ENCODE measurements around the gene ATP9B. TPM values are rescaled to one million over a fixed set of nuclear protein-coding genes. Genes with fewer than 3 reads are reported as not detected.
A peak's percentile ranks its signal among the peaks of the same experiment; 100 is the strongest.

Gene ATP9B
- polyA plus RNA-seq, 3 donors, result 7.2 to 20.3 (median 14.0) TPM

- no peaks in the 10 kb centered on the region for H3K9me3 ChIP-seq (replicated peaks in 1 of 2; ENCODE audit: control insufficient read depth in 1 of 2, insufficient read depth in 1 of 2, low read length in 2 of 2)
- H3K9ac ChIP-seq (ENCODE audit: insufficient read depth, low read length, poor library complexity, severe bottlenecking), result no peak overlapping the region
- no peak overlapping the region for H3K27ac ChIP-seq (ENCODE audit: low read depth in 1 of 2, low read length in 2 of 2)
- H3K4me1 Mint-ChIP-seq, result no peaks in the 10 kb centered on the region
- DNase-seq, result no peak
- H3K9me3 Mint-ChIP-seq, result peaks cover 0 to 2% (median 0%) of the 10 kb centered on the region in 7 donors
- intact Hi-C loops (cut with micrococcal nuclease), result no loop called here
- H3K79me2 ChIP-seq (ENCODE audit: insufficient read depth, low read length), result no peaks in the 10 kb centered on the region
- H4K20me1 ChIP-seq (ENCODE audit: insufficient read depth, low read length), result no peaks in the 10 kb centered on the region
- H3K27me3 Mint-ChIP-seq (ENCODE audit: low read depth in 3 of 3), result no peaks in the 10 kb centered on the region
- no peak for TF ChIP-seq CTCF (IDR thresholded peaks at IDR 0.05)
- no peak overlapping the region for H3K4me2 ChIP-seq (replicated peaks; ENCODE audit: extremely low read depth, low read length, poor library complexity, severe bottlenecking)
- H3K36me3 Mint-ChIP-seq, result peaks cover 33 to 35% of the 10 kb centered on the region in 2 donors
- H3K27me3 ChIP-seq (ENCODE audit: control insufficient read depth in 2 of 2, insufficient read depth in 2 of 2, low read length in 2 of 2), result no peaks in the 10 kb centered on the region
- no peak overlapping the region for H2AFZ ChIP-seq (ENCODE audit: insufficient read depth, low read depth, low read length, poor library complexity, severe bottlenecking)
- H3K4me1 ChIP-seq (ENCODE audit: control insufficient read depth in 1 of 2, insufficient read depth in 2 of 2, low read length in 2 of 2), result no peaks in the 10 kb centered on the region
- peak overlapping the region in 1 of 7 donors; percentile 28 for H3K27ac Mint-ChIP-seq
- peaks cover 3 to 22% of the 10 kb centered on the region in 2 donors for H3K36me3 ChIP-seq (replicated peaks in 1 of 2; ENCODE audit: control insufficient read depth in 1 of 2, insufficient read depth in 2 of 2, low read length in 2 of 2)
- no peak overlapping the region for H3K4me3 Mint-ChIP-seq
- WGBS (ENCODE audit: insufficient coverage), result no CpG with 5 or more reads among the region's 2 CpGs
- H3K4me3 ChIP-seq (replicated peaks in 1 of 3; ENCODE audit: low read depth in 2 of 3, low read length in 3 of 3), result no peak overlapping the region
These were observed 52.7 kb downstream of the ATP9B start for GRCh38 chr18:79121746-79122474.

- no peaks in the 10 kb centered on the region for H3K4me1 ChIP-seq (ENCODE audit: control insufficient read depth in 1 of 2, insufficient read depth in 2 of 2, low read length in 2 of 2)
- no peak overlapping the region for H3K27ac ChIP-seq (ENCODE audit: low read depth in 1 of 2, low read length in 2 of 2)
- no peak for TF ChIP-seq CTCF (IDR thresholded peaks at IDR 0.05)
- H3K9me3 ChIP-seq (replicated peaks in 1 of 2; ENCODE audit: control insufficient read depth in 1 of 2, insufficient read depth in 1 of 2, low read length in 2 of 2), result no peaks in the 10 kb centered on the region
- Mint-ChIP-seq H3K4me3 (no peak overlapping the region), H3K27ac (no peak overlapping the region), H3K4me1 (no peaks in the 10 kb centered on the region), H3K27me3 (ENCODE audit: low read depth in 3 of 3) (no peaks in the 10 kb centered on the region), H3K9me3 (peaks cover 0 to 2% (median 0%) of the 10 kb centered on the region in 7 donors), H3K36me3 (peaks cover 44 to 49% of the 10 kb centered on the region in 2 donors)
- H3K4me2 ChIP-seq (replicated peaks; ENCODE audit: extremely low read depth, low read length, poor library complexity, severe bottlenecking), result no peak overlapping the region
- H4K20me1 ChIP-seq (ENCODE audit: insufficient read depth, low read length), result no peaks in the 10 kb centered on the region
- no peak overlapping the region for H2AFZ ChIP-seq (ENCODE audit: insufficient read depth, low read depth, low read length, poor library complexity, severe bottlenecking)
- WGBS (ENCODE audit: insufficient coverage), result no CpG with 5 or more reads among the region's 2 CpGs
- peak in 1 of 3 donors; percentile 26 for DNase-seq
- no peaks in the 10 kb centered on the region for H3K27me3 ChIP-seq (ENCODE audit: control insufficient read depth in 2 of 2, insufficient read depth in 2 of 2, low read length in 2 of 2)
- intact Hi-C loops (cut with micrococcal nuclease), result no loop called here
- H3K4me3 ChIP-seq (replicated peaks in 1 of 3; ENCODE audit: low read depth in 2 of 3, low read length in 3 of 3), result no peak overlapping the region
- peaks cover 3 to 40% of the 10 kb centered on the region in 2 donors for H3K36me3 ChIP-seq (replicated peaks in 1 of 2; ENCODE audit: control insufficient read depth in 1 of 2, insufficient read depth in 2 of 2, low read length in 2 of 2)
- H3K79me2 ChIP-seq (ENCODE audit: insufficient read depth, low read length), result no peaks in the 10 kb centered on the region
- no peak overlapping the region for H3K9ac ChIP-seq (ENCODE audit: insufficient read depth, low read length, poor library complexity, severe bottlenecking)
These were observed 54.8 kb downstream of the ATP9B start for GRCh38 chr18:79123948-79124347.

All from CD14-positive monocyte (primary cell).